Right atrium auricular region (tissue), 2 donors: ENCODE data around the gene CACNG3. TPM values are rescaled to one million over a fixed set of nuclear protein-coding genes. Genes with fewer than 3 reads are reported as not detected.

Experiments
- DNase-seq: peaks from one replicate; pipeline ENCODE4 v3.0.0-alpha.2; 2019; ENCODE audit warnings: low spot score
- H3K27ac ChIP-seq, 2 donors: fragments of 200-600 bp; sonication (generic); 1 replicate in 1 of 2; 2 replicates in 1 of 2; pipeline ENCODE4 v1.5.1; 2016 to 2019
- H3K27me3 ChIP-seq, 2 donors: fragments of 200-600 bp; sonication (generic); one replicate each; pipeline versions ENCODE4 v1.5.1 to v1.6.0; 2017 to 2019
- H3K36me3 ChIP-seq: fragments of 200-600 bp; sonication (generic); one replicate; pipeline ENCODE4 v1.5.1; 2016
- H3K4me1 ChIP-seq, 2 donors: fragments of 200-600 bp; sonication (generic); one replicate each; pipeline versions ENCODE4 v1.5.1 to v1.6.0; 2017 to 2019
- H3K4me3 ChIP-seq, 2 donors: fragments of 200-600 bp; sonication (generic); 1 replicate in 1 of 2; 2 replicates in 1 of 2; pipeline ENCODE4 v1.5.1; 2017 to 2019; ENCODE audit warnings: mild to moderate bottlenecking in 1 of 2, moderate library complexity in 1 of 2
- H3K9me3 ChIP-seq, 2 donors: fragments of 200-600 bp; sonication (generic); one replicate each; pipeline ENCODE4 v1.5.1; 2019
- CTCF ChIP-seq, 2 donors: fragments of 200-600 bp; sonication (generic); IDR thresholded peaks; one replicate each; pipeline ENCODE4 v1.5.1; 2019; ENCODE audit warnings: antibody characterized with exemption in 2 of 2
- total RNA-seq, 2 donors: library from RNA; depleted of rRNA; stranded (reverse); fragments of >200 nt; gene quantifications; one replicate each; pipeline ENCODE4 v1.1.0, GENCODE V29; 2016

CACNG3 gene
- total RNA-seq, 2 donors from 2014 or later = not detected

- H3K9me3 ChIP-seq = peaks cover 0 to 12% of the 10 kb centered on the region in 2 donors
- no peaks in the 10 kb centered on the region for H3K27me3 ChIP-seq
- H3K4me3 ChIP-seq = no peak overlapping the region
- TF ChIP-seq CTCF (IDR thresholded peaks at IDR 0.05) = no peak
- H3K36me3 ChIP-seq = no peaks in the 10 kb centered on the region
- no peaks in the 10 kb centered on the region for H3K4me1 ChIP-seq
- no peak for DNase-seq
- no peak overlapping the region for H3K27ac ChIP-seq
Measured at GRCh38 chr16:24372824-24373223, 116.7 kb downstream of the CACNG3 start.

GRCh38 chr16:24378999-24379398 lies 122.9 kb downstream of the CACNG3 start:
- Histone ChIP-seq H3K9me3 (peaks cover 0 to 40% of the 10 kb centered on the region in 2 donors), H3K36me3 (no peaks in the 10 kb centered on the region), H3K27me3 (no peaks in the 10 kb centered on the region), H3K27ac (no peak overlapping the region), H3K4me3 (no peak overlapping the region), H3K4me1 (no peaks in the 10 kb centered on the region)
- no peak for DNase-seq
- no peak for TF ChIP-seq CTCF (IDR thresholded peaks at IDR 0.05)

- TF ChIP-seq CTCF (IDR thresholded peaks at IDR 0.05) = no peak
- no peak for DNase-seq
- Histone ChIP-seq H3K36me3 (no peaks in the 10 kb centered on the region), H3K27me3 (no peaks in the 10 kb centered on the region), H3K4me3 (no peak overlapping the region), H3K9me3 (peaks cover 0 to 40% of the 10 kb centered on the region in 2 donors), H3K4me1 (no peaks in the 10 kb centered on the region), H3K27ac (no peak overlapping the region)
Measured at GRCh38 chr16:24381470-24382118, 125.5 kb downstream of the CACNG3 start.

GRCh38 chr16:24382762-24383407 lies 126.8 kb downstream of the CACNG3 start:
- Histone ChIP-seq H3K4me1 (no peaks in the 10 kb centered on the region), H3K36me3 (no peaks in the 10 kb centered on the region), H3K27ac (no peak overlapping the region), H3K27me3 (no peaks in the 10 kb centered on the region), H3K4me3 (no peak overlapping the region), H3K9me3 (peaks cover 0 to 34% of the 10 kb centered on the region in 2 donors)
- DNase-seq = no peak
- no peak for TF ChIP-seq CTCF (IDR thresholded peaks at IDR 0.05)

GRCh38 chr16:24394341-24394740 lies 138.2 kb downstream of the CACNG3 start:
- no peak for DNase-seq
- H3K9me3 ChIP-seq = peaks cover 0 to 2% of the 10 kb centered on the region in 2 donors
- no peak overlapping the region for H3K27ac ChIP-seq
- no peaks in the 10 kb centered on the region for H3K36me3 ChIP-seq
- no peaks in the 10 kb centered on the region for H3K4me1 ChIP-seq
- TF ChIP-seq CTCF (IDR thresholded peaks at IDR 0.05) = no peak
- H3K4me3 ChIP-seq = no peak overlapping the region
- no peaks in the 10 kb centered on the region for H3K27me3 ChIP-seq
